HTERT RPE-1 (cell line): Measurements from ENCODE around the gene VEGFA.
"Not testable (repeated sequence)": the region's sequence is repeated elsewhere in the genome, so short reads cannot be mapped to it uniquely, and the experiment has no call there.

Experiments used
- in situ Hi-C: fragments of 300-500 bp; cut with MboI; formaldehyde crosslinking; loops from 4 replicates; pipeline ENCODE4 v1.14.3; 2020; ENCODE audit warnings: low sequenced_read_pairs

The VEGFA gene

DNA sequence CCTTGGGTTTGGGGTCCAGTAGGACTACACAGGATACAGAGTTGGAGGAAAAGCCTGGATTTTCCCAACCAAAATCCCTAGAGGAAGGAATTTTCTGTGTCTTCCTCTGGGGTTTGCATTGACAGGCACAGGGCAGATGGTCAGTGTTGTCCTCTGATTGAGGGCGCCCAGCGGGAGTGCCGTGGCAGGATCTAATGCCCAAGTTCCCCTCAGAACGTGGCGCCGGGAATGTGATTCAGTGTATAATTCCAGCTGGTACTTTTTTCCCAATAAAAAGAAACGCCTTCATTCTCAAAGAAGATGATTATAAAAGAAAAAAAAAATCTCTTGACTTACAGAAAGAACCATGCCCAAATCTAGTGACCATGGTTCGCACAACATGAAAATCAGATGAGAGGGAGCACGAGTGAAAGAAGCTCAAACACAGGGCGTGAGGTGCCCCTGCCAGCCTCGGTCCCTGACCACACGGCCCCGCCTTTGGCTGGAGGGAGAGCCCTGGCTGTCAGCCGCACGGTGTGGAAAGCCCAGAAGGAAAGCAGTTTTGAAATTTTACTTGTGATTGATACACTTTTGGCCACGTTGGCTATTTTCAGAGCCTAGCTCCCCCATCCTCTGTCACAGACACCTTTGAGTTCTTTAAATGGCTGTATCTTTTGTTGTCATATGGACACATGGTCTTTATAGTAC lies 31.6 kb downstream of the VEGFA start:
- in situ Hi-C loops = no loop called here

DNA sequence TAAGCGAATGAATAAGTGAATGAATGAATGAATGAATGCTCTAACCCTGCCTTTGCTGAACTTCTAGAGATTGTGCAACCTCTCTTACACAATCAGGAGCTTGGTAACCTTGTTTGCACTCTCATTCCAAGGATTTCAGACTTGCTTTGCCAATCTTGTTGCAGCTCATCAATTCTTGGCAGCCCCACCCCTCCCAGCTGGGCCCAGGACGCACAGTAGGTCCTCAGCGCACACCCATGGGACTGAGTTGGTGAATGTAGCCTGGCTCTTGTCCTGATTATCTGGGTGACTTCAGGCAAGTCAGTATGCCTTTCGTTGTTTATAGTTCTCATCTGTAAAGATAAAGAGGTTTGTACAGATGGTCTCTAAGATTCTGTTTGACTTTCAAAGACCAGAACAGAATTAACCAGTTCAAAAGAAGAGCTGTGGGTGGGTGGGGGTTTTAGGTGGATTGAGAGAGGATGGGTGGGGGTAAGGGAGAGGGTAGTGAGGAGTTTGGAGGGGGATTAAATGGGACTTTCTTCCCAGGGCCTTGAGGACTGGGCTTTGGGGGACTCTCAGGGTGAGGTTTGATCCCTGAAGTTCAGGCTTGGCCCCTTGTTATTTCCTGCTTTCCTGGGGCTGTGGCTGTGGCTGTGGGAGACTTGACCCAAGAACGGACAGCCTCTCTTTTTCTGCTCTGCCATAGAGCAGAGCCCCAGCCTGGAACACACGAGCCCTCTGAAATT lies 33.2 kb downstream of the VEGFA start:
- in situ Hi-C loops = no loop called here

DNA sequence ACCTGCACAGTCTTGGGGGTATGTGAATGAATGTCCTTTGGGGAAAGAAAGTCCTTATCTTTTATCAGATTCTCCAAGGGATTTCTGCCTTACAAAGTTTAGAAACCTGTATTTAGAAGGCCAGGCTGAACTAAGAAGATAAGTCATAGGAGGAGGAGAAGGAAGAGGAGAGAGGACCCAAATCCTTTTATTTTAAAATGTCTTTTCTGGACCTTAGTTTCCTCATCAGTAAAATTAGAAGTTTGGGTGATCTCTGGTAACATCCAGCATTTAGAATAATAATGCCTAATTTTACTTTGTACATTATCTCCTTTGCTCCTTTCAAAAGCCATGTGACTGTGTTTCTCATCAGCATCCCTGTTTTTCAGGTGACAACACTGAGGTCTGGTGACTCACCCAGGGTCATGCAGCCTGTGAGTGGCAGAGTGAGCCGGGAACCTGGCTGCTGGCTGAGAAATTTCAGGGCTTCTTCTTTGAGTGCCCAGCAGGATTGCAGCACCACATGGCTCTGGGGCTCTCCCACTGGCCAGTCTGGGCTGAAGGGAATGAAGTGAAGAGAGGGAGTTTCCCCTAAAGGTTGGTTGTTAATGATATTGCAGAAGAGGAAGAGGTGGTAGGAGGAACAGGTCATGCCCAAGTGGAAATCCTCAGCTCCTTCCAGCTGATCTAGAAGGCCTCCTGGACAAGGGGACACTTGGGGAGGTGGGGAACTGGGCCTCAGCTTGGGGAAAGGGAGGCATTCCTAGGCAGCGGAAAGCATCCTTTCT lies 34.0 kb downstream of the VEGFA start:
- in situ Hi-C loops = no loop called here

DNA sequence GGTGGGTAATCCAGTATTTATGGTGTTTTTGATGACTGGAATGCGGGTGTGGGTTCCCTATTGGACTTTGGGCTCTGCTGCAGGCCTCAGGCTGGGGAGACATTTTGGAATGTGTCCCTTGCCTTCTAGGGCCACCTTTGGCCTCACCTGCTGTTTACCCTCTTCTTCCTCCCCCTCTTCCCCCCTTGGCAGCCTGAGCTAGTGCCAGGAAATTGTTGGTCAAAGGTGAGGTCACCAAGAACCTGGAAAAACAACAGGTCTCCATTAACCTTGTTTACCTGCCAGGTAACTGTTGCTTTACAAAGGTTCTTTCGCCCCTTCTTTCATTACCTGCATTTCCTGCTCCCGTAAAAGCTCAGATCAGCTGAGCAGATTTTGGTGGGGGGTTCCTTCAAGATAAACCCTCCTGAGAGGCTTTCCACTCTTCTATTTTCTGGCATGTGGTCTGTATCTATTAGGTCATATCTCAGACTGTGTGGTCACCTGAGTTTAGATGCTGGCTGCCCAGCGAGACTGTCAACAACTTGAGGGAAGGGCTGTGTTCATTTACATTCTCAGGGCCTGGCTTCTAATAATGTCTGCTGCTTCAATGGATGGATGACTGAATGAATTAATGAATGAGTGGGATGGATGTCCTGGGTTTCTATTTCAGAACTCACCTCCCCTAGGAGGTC lies 34.7 kb downstream of the VEGFA start:
- in situ Hi-C loops = no loop called here

DNA sequence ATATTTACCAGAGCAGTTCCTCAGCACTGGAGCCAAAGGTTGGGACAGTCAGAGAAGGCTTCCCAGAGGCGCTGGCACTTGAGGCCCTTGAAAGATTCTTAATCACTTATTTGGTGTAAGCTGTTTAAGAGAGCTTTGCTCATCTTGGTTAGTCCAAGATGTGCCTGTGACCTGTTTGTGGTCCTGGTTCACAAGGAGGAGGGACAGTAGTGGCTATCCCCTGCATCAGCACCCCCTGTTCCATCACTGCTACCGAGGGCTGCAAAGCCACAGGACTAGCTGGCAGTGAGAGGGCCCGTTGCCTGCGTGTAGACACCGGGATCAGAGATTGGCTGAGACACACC lies 35.7 kb downstream of the VEGFA start:
- in situ Hi-C loops = no loop called here

DNA sequence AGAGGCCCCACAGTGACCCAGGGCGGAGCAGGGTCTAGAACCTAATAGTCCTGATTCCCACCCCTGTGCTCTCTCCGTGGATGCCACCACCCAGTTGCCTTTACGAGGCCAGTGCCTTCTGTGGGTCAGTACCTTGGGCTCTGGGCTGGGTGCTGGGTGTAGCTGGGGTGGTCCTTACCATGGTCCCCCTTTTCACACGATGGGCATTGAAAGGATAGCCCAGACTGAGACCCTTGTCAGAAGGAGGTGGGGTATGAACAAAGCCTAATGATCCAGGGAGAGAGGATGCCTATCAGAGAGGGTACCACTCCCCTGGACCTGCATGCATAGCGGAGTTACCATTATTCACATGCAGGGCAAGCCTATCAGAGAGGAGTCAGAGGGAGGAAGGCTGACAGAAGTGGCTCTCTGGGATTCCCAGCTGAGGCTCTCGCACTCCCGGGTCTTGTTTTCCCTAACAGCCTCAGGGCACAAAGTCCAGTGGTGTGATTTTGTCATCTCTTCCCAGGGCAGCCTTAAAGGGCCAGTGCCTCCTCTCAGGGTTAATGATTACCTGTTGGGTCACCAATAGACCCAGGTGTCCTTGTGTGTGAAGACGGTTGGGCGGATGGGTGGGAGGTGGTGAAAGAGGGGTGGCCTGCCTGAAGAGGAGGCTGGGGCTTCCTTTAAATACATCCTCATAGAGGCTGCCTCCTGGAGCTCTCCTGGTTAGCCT lies 36.2 kb downstream of the VEGFA start:
- in situ Hi-C loops = no loop called here

DNA sequence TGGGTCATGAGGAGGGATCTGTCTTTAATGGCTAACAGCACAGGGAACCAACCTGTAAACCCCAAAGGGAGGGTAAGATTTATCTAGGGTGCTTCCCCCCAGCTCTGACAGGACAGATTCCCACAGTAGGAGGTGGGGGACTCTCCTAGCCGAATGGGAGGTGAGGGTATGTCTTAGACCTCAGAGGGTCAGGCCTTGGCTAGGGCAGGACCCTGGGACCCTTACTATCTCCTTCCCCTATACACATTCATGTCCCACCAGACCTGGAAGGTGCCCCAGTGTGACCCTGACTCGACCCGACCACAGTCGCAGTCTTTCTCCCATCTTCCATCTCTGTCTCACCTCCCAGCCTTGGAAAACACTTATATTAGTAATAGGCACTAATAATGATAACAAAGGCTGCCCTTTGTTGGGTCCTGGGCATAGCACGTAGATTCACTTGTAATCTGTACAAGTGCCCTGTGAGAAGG lies 36.8 kb downstream of the VEGFA start:
- in situ Hi-C loops = no loop called here

DNA sequence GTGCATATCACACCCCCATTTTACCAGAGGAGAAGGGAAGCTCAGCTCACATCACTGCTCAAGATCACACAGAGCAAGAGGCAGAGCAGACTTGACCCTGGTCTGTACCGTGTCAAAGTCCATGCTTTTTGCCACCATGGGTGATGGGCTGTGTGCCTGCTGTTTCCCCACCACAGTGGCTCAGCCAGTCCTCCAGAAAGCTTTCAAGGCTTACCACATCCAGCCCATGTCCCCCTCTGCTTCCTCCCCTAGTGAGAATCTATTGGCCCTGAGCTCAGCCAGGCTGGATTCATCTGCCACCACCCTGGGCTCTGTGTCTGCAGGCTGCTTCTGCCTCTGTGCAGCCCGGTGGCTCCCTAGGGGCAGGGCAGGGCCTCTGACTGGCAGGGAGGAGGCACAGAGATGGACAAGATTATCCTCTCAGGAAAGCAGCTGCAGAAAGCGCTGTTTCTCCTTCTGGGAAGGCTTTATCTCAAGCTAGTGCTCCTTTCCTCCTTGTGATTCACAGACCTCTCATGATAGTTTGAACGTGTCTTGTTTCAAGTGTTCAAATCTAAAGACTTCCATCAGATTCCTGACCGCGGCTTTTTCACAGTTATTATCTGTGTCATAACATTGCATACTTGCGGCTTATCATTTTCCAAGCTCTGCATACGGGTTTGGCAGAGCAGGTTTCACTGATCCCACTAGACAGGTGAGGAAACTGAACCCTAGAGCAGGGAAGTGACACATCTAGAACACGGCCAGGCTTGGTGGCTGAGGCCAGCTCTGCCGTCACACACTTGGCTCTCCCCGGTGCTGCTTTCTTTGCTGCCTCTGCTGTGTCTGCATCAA lies 37.4 kb downstream of the VEGFA start:
- in situ Hi-C loops = no loop called here

DNA sequence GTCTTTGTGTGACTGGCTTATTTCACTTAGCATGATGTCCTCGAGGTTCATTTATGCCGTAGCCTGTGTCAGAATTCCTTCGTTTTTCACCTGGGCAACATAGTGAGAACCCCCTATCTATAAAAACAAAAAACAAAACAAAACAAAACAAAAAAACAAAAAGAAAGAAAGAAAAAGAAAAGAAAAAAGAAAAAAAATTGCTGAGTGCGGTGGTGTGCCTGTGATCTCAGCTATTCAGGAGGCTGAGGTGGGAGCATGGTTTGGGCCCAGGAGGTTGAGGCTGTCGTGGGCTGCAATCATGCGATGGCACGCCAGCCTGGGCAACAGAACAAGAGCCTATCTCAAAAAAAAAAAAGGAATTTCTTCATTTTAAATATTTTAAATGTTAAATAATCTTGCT lies 38.4 kb downstream of the VEGFA start:
- in situ Hi-C loops = no loop called here

DNA sequence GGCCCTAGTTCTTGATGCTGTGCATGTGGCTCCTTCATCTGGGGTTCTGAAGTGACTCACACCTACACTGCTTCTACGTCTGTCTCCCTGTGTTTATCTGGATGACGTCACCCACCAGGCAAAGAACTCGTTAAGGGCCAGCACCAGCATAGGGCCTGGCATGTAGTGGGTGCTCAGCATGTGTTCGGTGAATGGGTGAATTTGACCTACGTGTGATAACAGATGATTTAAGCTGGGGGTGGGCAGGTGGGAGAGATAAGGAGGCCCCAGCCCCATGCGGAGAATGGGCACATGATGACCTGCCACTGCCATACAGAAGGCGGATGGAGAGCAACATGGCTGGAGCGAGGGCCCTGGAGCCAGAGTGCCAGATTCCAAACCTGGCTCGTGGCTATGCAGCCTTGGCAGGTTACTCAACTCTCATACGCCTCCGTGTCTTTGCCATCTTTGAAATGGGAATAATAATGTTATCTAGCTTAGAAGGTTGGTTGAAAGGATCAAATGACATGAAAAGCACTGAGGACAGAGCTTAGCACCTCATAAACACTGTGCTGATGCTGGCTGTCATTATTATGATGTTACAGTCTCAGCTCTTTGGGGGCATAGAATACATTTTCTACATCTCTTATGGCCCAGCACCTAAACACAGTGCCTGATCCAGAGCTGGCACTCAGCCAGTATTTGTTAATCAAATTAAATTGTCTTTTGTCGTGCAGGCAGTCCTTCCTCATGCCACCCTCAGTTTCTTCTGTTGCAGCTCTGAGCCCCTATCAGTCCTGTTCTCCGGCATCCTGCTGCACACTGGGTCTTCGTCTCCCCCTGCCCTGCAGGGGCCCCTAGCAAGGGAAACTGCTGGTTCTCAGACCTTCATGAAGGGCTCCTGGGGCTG lies 39.6 kb downstream of the VEGFA start:
- in situ Hi-C loops = no loop called here

DNA sequence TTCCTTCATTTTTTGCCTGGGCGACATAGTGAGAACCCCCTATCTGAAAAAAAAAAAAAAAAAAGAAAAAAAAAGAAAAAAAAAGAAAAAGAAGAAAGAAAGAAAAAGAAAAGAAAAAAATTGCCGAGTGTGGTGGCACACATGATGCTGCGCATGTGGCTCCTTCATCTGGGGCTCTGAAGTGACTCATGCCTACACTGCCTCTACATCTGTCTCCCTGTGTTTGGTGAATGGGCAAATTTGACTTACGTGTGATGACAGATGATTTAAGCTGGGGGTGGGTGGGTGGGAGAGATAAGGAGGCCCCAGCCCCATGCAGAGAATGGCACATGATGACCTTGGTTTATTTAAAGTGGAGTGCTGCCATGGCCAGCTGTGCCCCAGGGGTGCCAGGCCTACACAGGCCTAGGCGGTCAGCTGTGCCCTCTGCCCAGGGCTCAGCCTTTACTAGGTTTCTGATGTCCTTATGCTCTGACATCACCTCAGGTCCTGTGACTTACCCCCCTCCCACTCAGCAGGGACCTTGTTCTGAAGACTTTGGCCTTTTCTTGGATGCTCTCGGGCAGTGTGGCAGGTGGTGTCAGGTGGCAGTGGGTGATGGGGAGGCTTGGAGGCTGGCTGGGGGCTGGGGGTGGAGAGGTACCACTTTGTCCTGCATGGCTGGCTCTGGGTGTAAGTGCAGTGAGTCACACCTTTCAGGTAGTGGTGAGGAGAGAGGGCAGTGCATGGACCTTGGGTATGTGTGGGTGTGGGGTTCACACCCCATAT lies 41.1 kb downstream of the VEGFA start:
- in situ Hi-C loops = no loop called here

DNA sequence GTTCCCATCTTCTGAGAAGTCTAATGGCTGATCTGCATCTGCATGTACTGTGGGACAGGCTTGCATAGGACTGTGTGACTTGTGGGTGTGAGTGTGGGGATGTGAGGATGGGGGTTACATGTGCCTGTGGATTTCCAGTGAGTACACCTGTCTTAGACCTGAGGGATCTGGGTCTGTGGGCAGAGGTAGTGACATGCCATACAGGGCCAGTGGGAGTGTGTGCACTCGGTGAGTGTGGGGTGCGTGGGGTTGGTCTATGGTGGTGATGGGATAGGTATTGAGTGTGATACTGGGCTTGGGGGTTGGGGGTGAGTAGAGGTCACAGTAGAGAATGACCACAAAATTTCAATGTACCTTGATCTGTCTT lies 41.7 kb downstream of the VEGFA start:
- in situ Hi-C loops = no loop called here

DNA sequence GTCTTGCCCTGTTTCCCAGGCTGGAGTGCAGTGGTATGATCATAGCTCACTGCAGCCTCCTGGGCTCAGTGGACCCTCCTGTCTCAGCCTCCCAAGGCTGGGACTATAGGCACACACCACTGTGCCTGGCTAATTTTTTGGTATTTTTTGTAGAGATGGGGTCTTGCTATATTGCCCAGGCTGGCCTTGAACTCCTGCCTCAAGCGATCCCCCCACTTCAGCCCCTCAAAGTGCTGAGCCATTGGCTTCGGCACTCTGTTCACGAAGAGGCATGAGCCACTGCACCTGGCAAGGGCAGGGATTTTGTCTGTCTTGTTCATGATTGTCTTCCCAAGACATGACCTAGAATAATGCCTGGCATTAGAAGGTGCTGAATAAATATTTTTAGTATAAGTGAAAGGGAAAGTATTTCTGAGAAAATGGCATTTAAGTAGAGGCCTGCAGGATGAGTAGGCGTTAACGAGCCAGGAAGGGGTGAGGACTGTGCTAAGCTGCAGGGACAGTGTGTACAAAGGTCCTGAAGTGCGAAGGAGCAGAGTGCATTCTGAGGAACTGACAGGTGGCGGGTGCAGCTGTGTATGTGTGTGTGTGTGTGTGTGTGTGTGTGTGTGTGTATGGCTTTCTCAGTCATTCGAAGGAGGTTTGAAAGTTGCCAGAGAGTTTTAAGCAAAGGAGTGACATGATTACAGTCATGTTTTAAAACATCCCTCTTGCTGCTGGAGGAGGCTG lies 43.0 kb downstream of the VEGFA start:
- in situ Hi-C loops = no loop called here

DNA sequence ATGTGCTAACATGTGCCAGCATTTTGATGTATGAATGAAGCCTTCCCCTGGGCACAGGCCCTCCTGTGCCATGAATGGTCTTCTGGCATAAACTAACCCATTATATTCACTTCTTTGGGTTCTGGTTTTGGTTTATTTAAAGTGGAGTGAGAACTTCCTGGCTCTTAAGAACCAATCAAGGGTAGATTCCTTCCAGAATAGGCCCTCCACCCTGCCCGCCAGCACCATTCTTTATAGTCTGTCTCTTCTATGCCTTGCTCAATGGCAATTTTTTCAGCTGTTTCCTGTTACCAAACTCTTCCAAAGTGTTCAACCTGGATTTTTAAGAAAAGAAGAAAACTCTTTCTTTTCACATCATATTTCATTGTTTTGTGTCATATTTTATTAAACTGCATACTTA lies 44.1 kb downstream of the VEGFA start:
- in situ Hi-C loops = no loop called here

DNA sequence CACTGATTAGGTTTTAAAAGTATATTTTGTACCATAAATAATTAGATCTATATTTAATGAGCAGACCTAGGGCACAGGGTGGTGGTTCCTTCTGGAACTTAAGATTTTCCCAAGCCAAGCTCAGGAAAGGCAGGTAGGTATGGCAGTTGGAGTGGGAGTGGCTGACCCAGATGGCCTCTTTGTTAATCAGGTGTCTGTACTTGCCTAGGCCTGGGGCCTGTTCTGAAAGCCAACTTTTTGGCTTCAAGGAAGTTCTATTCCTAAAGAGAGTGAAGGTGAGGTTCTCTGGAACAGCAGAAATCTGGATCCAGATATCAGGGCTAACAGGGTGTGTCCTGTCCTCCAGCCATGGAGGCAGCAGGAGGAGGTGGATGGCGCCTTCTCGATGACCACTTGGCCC lies 44.9 kb downstream of the VEGFA start:
- in situ Hi-C loops = no loop called here

DNA sequence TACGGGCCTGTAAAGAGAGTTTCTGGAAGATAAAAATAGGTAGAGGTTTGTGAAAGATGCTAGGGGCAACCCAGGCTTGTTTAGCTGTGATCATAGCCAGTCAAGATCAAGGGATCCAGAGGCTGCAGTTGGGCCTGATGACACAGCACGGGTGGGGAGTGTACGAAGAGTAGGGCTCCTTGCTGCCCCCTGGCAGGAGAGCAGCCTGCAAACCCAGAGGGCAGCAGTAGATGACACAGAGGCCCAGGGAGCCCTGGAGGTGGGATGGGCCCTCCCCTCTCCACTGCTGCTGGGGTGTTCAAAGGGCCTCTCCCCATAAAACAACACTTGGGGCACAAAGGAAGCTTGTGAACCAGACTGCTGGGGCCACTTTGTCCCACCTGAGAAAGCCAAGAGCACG lies 47.2 kb downstream of the VEGFA start:
- in situ Hi-C loops = no loop called here

DNA sequence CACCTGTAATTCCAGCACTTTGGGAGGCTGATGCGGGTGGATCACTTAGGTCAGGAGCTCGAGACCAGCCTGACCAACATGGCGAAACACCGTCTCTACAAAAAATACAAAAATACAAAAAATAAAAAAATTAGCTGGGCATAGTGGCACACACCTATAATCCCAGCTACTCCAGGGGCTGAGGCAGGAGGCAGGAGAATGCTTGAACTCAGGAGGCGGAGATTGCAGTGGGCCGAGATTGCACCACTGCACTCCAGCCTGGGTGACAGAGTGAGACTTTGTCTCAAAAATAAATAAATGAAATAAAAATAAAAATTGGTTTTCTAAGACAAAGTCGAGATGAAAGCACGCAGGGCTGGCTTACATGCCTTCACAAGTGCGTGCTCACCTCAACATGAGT lies 49.0 kb downstream of the VEGFA start:
- in situ Hi-C loops = not testable (repeated sequence)

DNA sequence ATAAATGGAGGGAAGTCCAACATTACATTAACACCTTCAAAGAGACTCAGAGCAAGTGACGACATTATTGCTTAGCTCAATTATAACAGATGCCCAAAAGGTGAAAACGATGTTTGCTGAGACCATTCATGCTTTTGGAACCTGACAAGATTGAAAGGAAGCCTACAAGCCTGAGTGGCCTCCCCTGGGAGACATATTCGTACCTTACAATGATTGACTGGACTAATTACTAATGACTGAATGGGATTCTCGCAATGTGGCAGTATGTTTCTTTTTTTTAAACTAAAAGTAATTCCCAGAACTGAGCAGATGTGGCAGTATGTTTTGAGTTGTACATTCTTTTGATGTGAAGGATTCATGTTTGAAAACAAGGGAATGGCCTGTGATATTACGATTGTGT lies 49.9 kb downstream of the VEGFA start:
- in situ Hi-C loops = no loop called here
